ENCODE measurements around the gene VAV2.

Gene VAV2

DNA sequence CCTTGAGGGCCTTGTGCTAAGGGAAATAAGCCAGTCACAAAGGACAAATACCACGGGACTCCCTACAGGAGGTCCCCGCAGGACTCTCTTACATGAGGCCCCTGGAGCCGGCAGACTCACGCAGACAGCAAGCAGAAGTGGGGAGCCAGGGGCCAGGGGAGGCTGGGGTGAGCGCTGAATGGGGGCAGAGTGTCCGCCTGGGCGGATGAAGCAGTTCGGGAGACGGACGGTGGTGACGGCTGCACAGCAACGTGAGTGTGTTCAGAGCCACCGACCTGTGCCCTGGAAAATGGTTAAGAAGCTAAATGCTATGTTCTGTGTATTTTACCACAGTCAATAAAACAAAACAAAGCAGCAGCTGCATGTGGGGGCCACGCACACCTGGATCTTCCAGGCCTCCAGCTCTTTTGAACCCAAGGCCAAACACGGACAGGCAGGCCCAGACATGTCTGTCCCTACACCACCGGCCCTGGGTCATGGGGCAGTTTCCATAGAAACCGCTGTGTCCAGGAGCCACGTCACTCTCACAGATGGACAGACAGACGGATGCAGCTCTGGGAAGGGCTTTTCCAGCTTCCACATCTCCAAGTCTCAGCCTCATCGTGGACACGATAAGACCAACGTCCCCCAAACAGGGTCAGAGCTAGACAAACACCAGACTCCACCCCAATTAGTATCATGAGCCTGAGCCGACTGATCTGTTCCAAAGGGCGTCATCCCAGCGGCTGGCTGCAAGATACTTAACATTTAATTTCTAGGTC is 103.9 kb downstream of the VAV2 start:
- peak; percentile 67 for DNase-seq

DNA sequence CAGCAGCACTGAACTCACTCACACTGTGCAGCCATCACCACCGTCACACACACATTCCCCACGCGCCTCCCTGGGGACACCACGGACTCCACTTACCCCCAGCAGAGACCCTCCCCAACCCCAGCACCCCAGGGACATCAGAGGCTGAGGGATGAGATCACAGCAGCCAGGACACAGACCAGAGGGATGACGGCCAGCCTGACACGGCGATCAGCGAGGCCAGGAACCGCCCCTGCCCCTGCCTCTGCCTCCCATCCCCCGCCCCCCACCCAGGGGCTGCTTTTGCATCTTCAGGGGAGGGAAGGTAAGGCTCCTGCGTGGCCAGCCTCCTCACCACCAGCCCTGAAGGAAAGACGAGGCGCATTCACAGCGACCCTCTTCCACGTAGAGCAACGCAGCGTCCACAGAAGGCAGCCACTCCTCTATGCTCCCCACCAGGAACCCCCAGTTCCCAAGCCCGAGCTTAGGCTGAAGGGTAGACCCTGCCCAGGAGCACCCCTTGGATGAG is 104.5 kb downstream of the VAV2 start:
- no peak for DNase-seq

DNA sequence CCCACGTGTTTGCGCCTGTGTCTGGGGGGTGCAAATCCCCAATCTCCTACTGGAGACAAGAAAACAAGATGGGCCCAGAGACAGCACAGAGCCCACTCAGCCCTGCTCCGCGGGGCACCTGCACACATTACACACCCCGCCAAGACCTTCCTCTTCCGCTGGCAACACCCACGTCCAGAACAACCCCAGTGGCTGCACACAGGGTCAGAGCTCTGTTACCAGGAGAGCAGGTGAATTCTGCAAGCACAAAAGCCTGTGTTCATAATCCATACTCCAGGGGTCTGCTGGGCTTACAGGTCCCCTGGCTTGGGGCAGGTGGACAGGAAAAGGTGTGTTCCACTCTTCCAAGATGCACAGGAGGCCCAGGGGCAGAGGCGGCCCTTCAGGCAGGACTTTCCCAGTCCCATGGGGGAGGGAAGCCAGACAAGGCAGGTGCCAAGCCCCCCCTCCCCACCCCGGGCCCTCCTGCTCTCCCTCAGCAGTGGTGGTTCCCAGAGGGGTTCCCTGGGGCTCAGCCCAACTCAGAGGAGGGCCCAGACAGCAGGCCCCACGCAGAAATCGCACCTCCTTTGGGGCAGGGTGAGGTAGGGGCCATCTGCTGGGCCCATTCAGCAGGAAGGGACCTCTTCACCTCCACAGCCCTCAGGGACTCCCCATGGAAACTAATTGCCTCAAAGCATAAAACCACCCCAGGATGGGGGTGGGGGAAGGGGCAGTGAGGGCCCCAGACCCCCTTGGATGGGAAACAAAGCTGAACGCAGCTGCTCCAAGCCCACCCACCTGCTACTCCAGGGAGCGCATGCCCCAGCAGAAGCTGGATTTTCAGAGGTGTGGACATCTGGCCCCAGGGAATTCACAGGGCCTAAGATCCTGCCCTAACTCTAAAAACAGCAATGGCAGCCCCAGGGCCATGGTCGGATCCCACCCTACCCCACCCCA is 105.3 kb downstream of the VAV2 start:
- DNase-seq, result no peak

DNA sequence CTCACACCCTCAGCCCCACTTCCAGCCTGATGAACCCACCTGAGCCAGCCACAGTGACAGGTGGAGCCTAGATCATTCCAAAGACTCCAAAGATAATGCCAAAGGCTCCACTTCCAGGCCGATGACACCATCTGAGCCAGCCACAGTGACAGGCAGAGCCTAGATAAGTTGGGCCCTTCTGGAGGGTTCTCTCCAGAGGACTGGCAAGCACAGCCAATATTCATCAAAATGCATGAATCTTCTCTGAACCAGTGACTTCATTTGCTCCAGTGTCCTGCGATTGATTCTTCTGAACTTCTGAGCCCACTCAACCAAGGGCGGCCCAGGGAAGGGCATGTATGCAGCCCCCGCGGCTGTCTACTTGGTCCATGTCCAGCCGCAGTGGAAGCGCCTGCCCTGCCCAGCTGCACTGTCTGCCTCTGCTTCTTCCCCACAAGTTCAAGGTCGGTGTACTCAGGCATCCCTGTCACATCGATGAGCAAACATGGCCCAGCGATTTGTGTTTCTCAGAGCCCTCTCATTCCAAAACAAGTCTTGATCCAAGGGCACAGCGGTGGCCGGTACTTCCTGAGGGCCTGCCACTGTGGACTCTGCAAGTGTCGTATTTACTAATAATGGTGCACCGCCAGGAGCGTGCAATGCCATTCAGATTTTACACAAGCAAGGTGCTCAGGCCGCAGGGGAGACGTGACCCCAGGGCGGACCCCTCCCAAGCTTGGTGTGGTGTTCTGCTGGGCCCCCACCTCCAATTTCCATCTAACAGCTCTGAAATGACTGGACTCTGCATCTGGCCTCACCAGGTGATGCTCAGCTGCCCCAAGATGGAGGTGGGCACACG is 107.0 kb downstream of the VAV2 start:
- no peak for DNase-seq

DNA sequence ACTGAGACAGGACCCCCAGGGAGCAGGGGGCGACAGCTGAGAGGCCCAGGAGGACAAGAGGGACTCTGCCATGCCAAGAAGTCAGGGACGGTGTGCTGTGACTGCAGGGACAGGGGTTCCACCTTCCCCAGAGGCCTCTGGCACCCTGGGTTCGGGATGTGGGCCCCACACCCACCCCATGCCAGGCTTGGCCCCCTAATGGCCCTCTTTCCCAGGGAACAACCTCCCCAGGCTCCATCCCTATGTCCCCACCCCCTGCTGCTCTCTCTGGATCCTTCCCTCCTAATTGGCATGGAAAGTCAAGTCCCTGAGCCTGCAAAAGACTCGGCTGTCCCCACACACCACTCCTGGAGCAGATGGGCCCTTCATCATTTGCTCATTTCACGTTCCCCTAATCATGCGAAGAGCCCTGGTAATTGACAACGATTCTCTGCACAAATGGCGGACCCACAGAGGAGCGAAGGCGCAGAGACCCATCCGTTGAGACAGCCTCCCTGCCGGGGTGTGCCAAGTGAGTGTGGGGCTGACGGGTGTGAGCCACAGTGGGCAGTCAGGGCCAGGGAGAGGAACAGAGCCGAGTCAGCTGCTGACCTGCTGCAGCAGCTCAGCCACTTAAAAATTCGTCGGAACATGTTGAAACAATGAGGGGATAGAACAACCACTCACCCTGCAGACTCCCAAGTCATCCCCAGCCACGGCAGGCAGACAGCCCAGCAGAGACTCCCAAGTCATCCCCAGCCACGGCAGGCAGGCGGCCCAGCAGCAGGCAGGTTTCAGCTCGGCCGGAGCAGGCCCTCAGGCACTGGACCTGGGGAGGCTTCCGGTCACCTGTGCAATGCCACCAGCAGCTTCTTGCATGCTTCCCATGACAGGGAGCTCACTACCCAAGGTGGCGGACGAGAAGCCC is 109.0 kb downstream of the VAV2 start:
- no peak for DNase-seq

DNA sequence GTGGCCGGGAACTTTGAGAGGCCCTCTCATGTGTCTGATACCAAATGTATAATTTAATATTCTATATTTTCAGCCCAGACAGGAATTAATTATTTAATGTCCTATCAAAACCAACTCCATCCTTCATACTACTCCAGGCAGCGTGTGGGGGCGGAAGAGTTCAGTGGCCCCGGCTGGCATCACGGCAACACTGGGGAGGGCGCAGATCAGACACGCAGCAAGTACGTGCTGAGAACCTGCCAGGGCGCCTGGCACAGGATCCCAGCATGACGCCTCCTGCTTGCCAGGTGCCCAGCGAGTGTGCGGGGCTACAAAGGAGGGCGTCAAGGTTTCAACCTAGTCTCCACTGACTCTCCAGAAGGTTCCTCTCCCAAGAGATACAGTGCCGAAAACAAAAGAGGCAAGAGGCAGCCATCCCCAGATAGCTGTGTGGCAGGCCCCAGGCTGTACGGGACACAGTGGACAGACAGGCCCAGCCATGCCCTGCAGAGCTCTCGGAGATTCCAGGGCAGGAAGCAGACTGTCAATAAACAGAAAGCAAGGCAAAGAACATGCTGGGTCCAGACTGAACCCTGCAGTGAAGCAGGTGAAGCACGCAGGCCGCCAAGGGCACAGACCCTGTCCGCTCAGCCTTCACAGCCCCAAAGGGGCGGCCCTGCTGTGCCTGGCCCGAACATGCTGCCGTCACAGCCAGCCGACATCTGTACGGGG is 110.3 kb downstream of the VAV2 start:
- DNase-seq, result no peak

DNA sequence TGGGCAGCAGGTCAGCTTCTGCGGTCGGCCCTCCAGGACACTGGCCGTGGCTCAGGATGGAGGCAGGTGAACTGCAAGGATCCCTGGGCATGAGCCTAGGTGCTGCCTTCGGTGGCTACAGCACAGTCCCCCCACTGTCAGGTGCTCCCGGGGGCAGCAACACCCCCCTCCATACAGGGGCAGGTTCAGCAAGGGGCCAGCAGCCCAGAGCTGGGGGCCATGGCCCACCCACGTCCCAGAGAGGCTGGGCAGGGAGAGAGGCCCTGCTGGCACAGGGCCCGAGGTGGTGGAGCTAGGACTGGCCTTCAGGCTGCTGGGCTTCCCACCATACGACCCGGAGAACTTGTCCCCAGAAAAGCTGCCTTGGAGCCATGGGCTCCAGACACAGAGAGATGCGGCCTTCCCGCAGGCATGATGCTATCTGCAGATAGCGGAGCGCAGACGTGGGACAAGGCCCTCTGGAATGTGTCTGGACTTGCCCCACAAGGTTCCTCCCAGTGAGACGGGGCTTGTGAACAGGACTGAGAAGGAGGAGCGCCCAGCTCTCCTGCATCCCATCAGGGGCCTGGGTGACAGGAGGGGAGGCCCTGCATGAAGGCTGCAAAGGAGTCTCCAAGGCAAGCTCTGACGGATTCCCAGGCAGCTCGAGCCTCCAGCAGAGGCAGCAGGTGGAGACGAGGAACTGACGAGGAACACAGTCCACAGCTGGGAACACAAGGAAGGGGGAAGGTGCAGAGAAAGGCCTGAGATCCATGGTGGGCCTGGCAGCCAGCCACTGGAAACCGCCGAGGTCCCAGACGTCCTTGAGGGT is 111.1 kb downstream of the VAV2 start:
- DNase-seq, result no peak

DNA sequence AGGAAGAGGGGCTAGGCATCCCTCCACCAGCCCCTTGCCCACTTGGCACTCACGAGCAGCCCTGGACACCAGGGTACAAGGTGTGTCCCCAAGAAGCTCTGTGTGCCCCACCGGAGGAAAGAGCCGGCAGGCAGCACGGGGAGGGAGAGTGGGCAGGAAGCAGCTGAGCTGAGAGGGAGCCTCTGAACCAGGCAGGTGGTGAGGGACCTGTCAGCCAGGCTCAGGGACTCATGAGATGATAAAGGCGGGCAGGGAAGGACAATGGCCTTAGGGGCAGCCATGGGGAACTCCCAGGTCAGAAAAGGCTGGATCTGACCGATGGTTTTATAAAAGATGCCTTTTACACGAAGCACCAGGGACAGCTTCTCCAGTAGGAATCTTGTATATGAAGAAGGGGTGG is 112.0 kb downstream of the VAV2 start:
- DNase-seq, result no peak

DNA sequence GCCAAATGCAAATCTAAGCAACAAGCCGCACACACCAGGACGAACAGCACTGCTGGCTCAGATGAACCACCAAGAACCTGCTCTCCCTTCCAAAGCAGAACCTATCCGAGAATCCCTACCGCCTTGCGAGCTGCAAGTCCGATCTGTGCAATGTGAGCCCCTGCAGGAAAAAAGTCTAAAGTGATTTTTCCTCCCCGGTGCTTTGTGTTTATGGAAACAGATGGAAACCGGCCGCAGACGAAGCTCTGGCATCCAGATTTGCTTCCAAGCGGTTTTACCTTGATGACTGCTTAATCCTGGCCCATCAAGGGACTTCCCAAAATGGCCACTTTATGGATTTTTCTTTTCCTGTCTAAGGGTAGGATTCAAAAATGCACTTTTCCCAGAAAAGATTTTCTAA is 112.5 kb downstream of the VAV2 start:
- DNase-seq, result no peak

DNA sequence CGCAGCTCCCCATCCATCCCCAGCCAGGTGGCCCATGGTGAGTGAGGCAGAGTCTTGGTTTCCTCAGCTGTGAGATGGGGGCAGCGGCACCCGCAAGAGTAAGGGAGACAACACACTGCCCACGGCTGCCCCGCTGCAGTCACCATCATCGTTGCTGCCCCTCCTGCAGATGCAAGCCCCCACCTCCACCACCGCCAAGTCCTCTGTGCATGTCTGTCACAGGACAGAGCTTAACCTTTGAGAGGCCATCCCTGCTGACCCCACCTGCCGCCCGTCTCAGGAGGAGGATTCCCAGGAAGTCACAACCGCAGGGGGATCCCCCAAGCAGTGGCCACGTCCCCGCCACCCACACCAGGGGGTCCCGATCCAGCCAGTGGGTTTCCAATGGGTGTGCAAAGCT is 113.7 kb downstream of the VAV2 start:
- DNase-seq, result no peak

DNA sequence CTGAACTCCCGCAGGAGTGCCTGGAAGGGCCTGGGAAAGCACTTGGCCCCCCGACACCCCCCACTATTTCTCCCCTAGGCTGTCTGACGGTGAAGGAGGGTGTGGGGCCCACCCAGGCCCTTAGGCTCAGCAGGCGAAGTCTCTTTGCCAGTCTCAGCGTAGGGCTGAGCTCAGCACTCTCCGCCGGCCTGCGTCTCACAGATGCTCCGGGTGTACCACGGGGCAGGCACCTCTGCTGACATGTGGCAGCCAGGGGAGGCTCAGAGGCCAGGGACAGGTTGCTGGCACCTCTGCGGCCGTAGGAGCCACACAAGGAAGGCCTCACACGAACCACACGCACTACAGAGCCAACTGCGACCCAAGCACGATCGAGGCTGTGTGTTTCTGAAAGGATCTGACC is 114.2 kb downstream of the VAV2 start:
- DNase-seq, result no peak

DNA sequence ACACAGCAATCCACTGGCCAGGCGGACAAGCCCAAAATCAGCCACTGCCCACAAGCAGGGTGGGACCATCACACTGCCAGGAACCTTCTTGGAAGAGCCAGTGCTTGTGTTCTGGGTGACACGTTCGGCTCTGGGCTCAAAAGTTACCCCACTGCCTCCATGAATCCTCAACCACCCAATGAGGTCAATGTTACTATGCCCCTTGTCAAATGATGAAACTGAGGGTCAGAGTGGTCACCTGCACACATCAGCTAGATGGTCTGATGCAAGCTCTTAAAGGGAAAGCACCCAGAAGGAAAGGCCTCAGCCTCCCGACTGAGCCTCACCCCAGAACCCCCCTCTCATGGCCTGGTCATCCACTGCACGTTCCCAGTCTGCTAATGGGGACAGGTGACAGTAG is 114.8 kb downstream of the VAV2 start:
- no peak for DNase-seq

DNA sequence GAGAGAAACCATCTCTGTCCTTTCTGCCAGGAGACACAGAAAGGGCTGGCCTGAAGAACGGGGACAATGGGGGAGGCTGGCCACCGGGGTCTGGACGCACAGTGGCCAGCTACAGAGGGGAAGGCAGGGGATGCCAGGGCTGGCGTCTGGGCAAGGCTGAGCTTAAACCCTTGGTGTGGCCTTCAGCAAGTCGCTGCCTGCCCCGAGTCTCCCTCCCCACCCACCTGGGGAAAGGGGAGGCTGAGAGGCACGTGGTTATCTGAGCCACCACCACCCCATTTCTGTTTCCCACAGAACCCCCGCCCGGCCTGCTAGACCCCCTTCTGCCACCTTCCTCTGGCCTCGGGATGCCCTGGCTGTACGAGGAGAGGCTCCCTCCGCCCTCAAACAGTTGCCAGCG is 115.3 kb downstream of the VAV2 start:
- DNase-seq, result no peak

DNA sequence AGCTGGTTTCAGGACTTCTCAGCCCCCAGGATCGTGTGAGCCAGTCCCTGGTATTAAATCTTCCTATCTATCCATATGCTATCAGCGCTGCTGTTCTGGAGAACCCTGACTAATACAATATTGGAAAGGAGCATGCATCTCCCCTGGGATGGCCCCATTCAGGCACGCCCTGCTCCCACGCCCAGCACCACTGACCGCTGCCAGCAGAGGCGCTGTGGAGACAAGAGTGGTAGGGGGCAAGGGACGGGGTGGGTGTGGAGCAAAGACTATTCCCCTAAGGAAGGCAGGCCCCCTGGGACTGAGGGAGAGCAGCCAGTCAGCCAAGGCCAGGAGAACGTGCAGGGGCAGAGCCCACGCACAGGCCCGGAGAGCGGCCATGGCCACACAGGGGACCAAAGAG is 116.0 kb downstream of the VAV2 start:
- no peak for DNase-seq

DNA sequence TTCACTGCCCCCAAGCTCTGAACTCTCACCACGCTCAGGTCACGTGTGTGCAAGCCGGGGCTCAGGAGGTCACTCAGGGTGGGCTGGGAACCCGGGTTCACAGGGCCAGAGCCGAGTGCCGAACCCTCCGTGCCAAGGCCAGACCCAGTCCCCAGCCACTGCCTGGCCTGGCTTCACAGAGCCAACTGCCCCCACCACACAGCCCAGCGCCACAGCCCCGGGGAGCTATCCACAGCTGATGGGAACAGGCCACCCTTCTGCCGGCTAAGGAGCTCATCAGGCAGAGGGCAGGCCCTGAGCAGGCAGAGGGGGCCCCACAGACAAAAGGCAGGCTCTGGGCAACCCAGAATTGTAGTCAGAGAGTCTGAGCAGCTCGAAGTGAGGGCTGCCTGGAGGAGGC is 117.0 kb downstream of the VAV2 start:
- DNase-seq, result no peak

DNA sequence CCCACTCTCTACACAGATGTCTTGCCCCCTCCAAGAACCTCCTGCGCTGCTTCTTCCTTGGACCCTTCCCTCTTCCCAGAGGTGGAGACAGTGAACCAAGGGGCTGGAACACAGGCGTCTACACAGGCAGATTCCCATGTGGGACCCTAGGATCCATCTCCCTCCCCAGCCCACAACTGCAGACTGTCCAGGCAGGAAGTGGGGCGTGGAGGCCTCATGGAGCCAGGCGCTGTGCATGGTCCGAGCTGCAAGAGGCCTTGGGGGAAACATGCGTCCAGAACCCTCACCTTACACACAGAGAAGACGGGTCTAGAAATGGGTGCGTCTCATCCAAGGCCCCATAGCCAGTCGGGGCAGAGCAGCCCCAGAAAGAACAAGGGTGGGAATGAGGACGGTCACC is 117.5 kb downstream of the VAV2 start:
- no peak for DNase-seq

DNA sequence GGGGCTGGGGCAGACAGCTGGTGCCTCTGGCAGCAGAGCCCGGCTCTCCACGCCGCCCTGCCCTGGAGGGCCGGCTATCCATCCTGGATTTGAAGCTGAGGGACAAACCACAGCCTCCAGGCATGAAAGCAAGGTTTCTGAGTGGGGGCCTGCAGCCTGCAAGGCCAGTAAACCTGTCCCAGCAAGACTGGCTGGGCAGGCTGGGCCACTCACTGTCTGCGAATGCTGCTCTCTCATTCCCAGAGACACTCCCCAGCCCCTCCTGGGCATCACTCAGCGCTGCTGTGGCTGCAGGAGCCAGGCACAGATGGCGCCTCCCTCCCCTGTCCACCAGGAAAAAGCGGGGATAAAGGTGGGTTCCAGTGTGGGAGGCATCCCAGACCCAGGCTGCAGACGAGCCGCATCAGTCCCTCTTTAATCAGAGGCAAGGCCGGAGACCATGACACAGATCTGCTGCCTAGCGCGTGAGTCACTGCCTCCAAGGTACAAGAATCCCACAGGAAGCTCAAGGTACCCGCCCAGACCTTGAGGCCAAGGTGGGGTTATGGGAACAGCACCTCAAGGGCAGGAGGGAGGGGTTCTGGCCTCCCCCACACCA is 118.0 kb downstream of the VAV2 start:
- DNase-seq, result no peak

DNA sequence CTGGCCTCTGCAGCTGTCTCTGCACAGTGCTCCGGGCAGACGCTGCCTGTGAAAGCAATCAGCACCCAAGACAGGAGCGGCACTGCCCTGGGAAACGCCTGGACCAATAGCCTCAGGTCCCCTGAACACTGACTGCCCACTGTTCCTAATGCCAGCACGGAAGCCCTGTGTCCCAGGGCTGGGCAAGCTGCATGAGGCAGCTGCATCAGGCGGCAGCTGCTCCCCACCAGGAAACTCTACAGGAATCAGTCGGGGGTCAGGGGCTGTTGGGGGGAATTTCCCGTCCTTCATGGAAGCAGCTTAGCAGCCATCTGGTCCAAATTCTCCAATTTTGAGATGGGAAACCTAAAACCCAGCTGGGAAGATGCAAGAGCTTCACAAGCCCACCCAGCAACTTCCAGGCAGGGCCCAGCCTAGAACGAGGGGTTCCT is 118.6 kb downstream of the VAV2 start:
- DNase-seq, result no peak

DNA sequence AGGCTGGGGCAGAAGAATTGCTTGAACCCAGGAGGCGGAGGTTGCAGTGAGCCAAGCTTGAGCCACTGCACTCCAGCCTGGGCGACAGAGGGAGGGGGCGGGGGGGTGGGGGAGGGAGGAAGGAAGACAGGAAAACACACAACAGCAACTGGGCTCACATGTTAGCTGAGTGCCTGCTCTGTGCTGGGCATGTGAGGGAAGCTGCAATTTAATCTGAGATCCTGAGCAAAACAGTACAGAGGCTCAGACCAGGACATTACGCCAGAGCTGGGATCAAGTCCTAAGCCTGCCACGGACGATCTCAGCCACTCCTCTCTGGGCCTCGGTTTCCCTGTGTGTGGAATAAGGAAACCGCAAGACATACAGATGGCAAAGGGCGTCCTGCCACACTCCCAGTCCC is 119.1 kb downstream of the VAV2 start:
- no peak for DNase-seq
